CD1c-positive myeloid dendritic cell (primary cell): ENCODE results near the gene ADAT1.

Experiments
- DNase-seq: peaks from one replicate; pipeline ENCODE4 v3.0.0-alpha.2; 2016; ENCODE audit errors: extremely low spot score

The ADAT1 gene

GRCh38 chr16:75576384-75576811 is 46.7 kb downstream of the ADAT1 start:
- no peak for DNase-seq

GRCh38 chr16:75575958-75576357 is 47.1 kb downstream of the ADAT1 start:
- peak; percentile 16 for DNase-seq

GRCh38 chr16:75573955-75574354 is 49.1 kb downstream of the ADAT1 start:
- no peak for DNase-seq

- DNase-seq: no peak
Observed at GRCh38 chr16:75572864-75573542, 50.1 kb downstream of the ADAT1 start.

- peak; percentile 78 for DNase-seq
Observed at GRCh38 chr16:75570396-75571065, 52.5 kb downstream of the ADAT1 start.

- DNase-seq: no peak
Observed at GRCh38 chr16:75567911-75568310, 55.2 kb downstream of the ADAT1 start.

- DNase-seq: peak; percentile 44
Observed at GRCh38 chr16:75566758-75567255, 56.3 kb downstream of the ADAT1 start.

- DNase-seq: peak; percentile 96
Observed at GRCh38 chr16:75566040-75566757, 56.9 kb downstream of the ADAT1 start, which contains the start of gene GABARAPL2. Gene GABARAPL2, plus strand, starts transcription at chr16:75566379. Its CDS starts 108 bp downstream, at chr16:75566487.

- DNase-seq: no peak
Observed at GRCh38 chr16:75565640-75566039, 57.4 kb downstream of the ADAT1 start.

GRCh38 chr16:75559564-75560372 is 63.3 kb downstream of the ADAT1 start:
- DNase-seq: no peak

GRCh38 chr16:75558846-75559401 is 64.2 kb downstream of the ADAT1 start:
- DNase-seq: no peak

GRCh38 chr16:75556431-75556950 is 66.6 kb downstream of the ADAT1 start:
- DNase-seq: no peak

GRCh38 chr16:75555707-75556430 is 67.2 kb downstream of the ADAT1 start, which contains the start of gene TMEM231:
Gene TMEM231, minus strand, starts transcription at chr16:75556252. Its CDS starts 43 bp downstream, at chr16:75556209.
- DNase-seq: peak; percentile 96

GRCh38 chr16:75555213-75555706 is 67.8 kb downstream of the ADAT1 start:
- DNase-seq: peak; percentile 13

GRCh38 chr16:75552951-75553350 is 70.1 kb downstream of the ADAT1 start:
- DNase-seq: no peak

GRCh38 chr16:75550211-75550662 is 72.8 kb downstream of the ADAT1 start:
- peak; percentile 95 for DNase-seq
